Stimulated activated naive CD4-positive, alpha-beta T cell treated with Interleukin-2 at 50 U/mL for 16 hours (primary cell): Measurements from ENCODE around the gene KLHL29.

Experiments used
- DNase-seq: peaks from one replicate; lab custom pipeline; 2025; lab: John Stamatoyannopoulos, UW

KLHL29 gene

GRCh38 chr2:23594460-23594825 is 209.5 kb downstream of the KLHL29 start:
- no peak for DNase-seq

GRCh38 chr2:23595021-23595420 is 210.0 kb downstream of the KLHL29 start:
- no peak for DNase-seq

DNA sequence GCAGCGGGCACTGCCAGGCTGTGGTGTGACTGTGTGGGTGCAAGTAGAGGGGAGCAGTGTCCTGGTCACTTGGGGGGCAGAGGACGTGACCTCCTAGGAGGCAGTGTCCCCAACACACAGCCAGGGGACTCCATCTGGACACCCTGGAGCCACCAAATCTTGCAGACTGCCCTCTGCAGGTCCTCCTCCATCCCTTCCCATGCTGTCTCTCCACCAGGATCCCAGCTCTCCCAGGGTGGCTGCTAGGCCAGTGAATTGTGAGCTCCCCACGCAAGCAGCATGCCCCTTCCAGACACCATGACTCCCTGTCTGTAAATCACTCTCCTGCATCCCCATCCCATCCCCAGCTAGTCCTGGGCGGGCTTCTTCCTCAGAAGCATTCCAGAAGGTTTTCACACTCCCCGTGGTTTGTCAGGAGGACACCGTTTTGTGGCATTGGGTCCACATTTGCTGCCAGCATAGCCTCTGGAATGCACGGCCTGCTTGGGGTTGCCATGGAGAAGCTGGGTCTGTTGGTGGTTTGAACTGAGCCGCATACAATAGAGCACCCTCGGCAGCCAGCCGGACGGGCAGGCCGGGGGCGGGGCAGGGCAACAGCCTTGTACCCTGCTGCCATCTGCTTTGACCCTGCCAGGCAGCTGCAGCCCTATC is 210.7 kb downstream of the KLHL29 start:
- DNase-seq, result no peak

DNA sequence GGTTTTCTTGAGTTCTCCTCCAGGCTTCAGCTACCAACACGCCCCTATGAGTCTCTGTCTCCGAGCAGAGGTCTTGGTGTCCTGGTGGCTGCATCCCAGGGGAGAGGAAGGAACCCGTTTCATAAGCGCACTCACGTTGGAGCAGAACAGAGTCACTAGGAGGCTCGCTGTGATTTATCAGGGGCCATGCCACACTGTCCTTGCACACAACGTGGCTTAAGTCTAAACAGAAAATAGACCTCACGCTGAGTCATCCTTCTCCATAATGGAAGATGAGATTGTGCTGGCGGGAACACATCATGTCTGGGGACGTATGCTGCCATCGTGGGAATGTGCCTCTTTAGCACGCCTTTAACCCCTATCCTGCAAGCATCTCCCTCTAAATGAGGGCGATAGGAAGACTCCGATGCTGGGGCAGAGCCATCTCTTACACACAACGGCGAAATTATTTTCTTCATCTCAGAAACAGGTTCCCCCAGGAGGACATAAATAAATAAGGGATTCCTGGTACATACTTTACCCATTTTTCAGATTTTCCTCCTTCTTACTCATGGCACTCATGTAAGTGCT is 211.4 kb downstream of the KLHL29 start:
- DNase-seq, result no peak

- DNase-seq, result no peak
Measured at GRCh38 chr2:23597687-23598086, 212.7 kb downstream of the KLHL29 start.

GRCh38 chr2:23599006-23599405 is 214.0 kb downstream of the KLHL29 start:
- no peak for DNase-seq

GRCh38 chr2:23599667-23600066 is 214.7 kb downstream of the KLHL29 start:
- DNase-seq, result no peak

- no peak for DNase-seq
Measured at GRCh38 chr2:23600346-23600745, 215.4 kb downstream of the KLHL29 start.

- DNase-seq, result no peak
Measured at GRCh38 chr2:23601301-23601965, 216.5 kb downstream of the KLHL29 start.

- DNase-seq, result no peak
Measured at GRCh38 chr2:23602116-23602515, 217.1 kb downstream of the KLHL29 start.

DNA sequence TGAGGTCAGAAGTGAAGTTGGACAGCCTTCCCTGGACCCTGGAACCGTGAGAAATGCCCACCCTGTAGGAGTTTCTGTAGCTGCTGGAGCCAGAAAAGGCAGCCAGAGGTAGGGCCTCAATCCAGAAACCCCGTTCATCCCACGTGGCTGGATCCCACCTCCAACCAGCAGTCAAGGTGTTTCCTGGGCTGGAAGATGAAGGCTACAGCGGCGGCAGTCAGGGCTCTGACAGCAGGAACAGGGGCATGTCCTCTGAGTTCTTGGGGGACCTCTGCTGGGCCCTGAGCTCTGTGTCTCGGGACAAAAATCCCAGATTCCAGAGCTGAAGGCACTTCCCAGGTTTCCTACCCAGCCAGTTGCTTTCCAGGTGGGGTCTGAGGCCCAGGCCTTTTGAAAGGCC is 218.2 kb downstream of the KLHL29 start:
- DNase-seq, result no peak

DNA sequence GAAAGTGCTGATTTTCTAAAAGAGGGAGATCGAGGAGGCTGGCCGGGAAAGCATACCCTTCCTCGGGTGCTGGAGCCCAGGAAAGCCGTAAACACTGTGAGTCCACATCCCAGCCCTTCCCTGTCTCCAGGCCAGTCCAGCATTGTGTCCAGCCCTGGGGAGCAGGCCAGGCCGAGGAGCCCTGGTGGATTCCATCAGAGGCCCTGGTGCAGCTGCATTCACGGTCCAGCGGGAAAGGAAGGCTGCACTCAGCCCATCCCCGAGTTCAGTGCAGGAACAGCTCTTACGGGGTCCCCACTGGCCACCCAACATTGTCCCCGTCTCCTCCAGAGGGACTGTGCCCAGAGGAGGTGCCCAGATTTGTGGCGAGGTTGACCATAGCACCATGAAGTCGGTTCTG is 218.6 kb downstream of the KLHL29 start:
- no peak for DNase-seq

DNA sequence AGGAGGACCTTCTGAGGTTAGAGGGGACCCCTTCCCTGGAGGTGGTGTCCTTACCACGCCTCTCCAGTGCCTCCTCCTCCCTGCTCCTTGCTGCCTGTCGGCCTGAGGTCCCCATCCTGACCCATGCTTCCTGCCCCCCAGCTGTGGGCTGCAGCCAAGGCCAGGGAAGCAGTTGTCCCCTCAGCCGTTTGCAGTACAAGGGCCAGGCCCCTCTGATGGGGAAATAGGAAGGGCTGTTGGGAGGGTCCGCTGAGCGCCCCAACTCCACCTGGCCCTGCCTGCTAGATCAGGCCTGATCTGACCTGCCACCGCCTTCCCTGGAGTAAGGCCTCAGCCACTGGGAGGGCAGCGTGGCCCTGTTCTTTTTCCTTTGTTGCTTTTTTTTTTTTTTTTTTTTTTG is 219.8 kb downstream of the KLHL29 start:
- DNase-seq, result no peak

- DNase-seq, result no peak
Measured at GRCh38 chr2:23605236-23605635, 220.3 kb downstream of the KLHL29 start.

DNA sequence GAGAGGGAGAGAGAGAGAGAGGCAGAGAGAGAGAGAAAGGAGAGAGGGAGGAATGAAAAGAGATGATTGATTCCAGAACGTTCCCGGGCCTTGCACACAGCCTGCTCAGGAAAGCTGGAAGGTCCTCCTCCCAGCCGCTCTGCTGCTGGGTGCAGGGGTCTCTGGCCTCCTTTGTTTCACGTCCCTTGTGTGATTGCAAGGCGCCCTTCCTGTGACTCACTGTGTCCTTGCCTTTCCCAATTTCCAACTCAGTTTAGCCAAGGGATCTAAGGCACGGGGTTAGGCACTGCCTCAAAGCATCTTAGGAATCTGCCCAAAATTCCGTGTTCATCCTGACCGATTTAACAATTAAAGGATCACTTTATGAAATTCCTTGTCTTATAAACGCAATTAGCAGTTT is 221.2 kb downstream of the KLHL29 start:
- DNase-seq, result no peak

GRCh38 chr2:23606968-23607367 is 222.0 kb downstream of the KLHL29 start:
- no peak for DNase-seq

GRCh38 chr2:23607925-23608324 is 222.9 kb downstream of the KLHL29 start:
- DNase-seq, result no peak

DNA sequence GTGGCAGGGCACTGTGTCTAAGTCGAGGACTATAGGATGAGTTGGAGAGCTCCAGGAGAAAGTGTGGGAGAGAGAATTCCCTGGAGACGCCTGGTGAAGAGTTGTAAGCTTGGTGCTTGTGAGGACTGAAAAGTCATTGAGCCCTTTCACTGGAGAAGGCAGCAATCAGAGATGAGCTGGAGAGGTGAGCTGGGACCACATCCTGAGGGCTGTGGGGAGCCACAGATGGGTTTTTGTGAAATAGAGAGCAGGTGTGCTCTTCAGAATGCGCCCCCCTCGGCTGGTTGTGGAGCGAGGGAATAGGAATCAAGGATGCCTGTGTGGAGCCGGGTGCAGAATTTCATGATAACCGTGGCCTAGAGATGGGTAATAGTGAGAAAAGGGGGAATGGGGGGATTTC is 224.3 kb downstream of the KLHL29 start:
- DNase-seq, result no peak

GRCh38 chr2:23611839-23612238 is 226.9 kb downstream of the KLHL29 start:
- DNase-seq, result no peak

GRCh38 chr2:23614701-23615100 is 229.7 kb downstream of the KLHL29 start:
- DNase-seq, result no peak

DNA sequence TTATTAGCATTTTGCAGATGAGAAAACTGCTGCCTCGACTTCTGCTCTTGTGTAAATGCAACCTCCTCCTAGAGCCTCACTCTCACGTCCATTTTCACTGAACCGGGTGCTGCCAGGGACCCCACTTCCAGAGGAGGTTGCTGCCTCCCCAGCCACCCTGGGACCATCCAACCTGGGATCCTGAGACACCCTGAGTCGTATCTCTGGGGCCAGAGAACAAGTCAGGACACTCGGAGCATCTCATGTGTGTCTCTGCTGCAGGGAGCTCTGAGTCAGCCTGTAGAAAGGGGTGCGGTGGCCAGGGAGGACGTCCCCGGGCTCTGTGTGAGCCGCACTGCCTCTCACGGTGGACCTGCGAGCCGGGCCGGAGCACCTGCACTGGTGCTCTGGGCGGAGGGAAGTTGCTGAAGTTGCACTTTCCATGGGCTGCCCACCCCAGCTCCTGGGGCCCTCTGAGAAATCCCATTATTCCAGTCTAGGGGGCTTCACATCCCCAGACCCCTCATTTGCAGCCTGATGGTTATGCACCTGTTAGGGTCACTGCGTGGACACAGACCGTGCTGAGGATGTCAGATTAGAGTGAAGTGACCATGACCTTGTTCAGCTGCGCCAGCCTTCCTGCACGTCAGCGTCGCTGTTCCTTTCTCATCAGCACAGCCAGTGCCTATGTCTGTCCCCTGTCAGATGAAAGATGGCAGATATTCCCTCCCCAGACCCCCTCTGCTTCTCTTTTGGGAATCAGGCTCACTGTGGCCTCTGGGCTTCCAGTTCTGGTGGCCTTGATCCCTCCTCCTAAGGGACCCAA is 230.4 kb downstream of the KLHL29 start:
- DNase-seq, result no peak

- no peak for DNase-seq
Measured at GRCh38 chr2:23616630-23617029, 231.7 kb downstream of the KLHL29 start.
